DMS114 treated with DMSO at 0.1 percent for 48 hours (cell line): ENCODE measurements around the gene PERM1.

Source experiments
- DNase-seq: peaks from one replicate; lab custom pipeline; 2025; ENCODE audit not compliant: unreplicated experiment; lab: John Stamatoyannopoulos, UW

Gene PERM1

GRCh38 chr1:966135-966703 is 15.7 kb downstream of the PERM1 start, which contains the start of gene PLEKHN1:
Gene PLEKHN1, plus strand, starts transcription at chr1:966482. Its CDS starts 50 bp downstream, at chr1:966532.
- no peak for DNase-seq

DNA sequence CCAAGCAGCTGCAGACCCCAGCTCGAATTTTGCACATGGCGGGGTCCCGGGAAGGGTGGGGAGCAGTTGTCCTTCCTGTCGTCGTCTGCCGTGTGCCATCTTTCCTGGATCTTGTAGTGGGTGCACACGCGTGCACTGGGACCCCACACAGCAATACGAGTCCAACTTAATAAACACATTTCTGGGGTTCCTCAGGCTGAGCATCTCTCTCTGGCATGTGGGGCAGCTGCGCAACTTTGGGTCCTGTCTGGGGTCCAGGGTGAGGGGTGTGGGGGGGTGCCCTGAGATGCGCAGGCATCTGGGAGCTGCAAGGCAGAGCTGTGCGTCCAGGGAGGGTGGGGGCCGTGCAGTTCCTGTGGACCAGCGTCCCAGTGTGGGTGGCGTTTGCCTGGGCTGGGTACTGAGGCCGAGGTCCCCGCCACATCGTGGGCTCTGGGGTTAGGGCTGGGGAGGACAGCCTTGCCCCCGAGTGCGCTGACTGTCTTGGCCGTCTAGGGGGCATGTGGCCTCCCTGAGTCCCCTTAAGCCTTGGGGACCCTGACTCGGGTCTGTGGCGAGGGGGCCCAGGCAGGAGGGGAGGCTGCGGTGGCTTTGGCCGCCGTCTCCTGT is 16.3 kb downstream of the PERM1 start:
- no peak for DNase-seq

DNA sequence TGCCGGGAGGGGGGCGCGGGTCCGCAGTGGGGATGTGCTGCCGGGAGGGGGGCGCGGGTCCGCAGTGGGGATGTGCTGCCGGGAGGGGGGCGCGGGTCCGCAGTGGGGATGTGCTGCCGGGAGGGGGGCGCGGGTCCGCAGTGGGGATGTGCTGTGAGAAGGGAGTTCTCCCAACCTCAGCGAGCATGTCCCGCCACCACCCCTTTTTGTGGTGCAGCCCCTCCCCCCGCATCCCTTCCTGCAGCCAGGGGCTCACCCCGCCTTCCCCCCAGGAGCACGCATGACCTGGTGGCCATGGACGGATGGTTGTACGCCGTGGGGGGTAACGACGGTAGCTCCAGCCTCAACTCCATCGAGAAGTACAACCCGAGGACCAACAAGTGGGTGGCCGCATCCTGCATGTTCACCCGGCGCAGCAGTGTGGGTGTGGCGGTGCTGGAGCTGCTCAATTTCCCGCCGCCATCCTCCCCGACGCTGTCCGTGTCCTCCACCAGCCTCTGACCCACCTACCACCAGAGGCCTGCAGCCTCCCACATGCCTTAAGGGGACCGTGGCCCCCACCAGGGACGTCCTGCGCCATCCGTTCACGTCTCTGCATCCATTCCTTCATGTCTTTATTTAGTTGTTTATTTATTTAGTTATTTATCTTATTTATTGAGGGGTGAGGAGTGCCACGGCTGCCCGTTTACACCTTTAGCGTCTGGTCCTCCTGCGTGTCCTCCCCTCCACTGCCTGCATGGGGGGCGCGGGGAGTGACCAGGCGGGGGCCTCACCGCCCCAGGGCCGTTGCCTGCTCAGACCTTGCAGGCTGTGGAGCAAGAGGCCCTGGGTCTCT is 17.0 kb downstream of the PERM1 start:
- no peak for DNase-seq

DNA sequence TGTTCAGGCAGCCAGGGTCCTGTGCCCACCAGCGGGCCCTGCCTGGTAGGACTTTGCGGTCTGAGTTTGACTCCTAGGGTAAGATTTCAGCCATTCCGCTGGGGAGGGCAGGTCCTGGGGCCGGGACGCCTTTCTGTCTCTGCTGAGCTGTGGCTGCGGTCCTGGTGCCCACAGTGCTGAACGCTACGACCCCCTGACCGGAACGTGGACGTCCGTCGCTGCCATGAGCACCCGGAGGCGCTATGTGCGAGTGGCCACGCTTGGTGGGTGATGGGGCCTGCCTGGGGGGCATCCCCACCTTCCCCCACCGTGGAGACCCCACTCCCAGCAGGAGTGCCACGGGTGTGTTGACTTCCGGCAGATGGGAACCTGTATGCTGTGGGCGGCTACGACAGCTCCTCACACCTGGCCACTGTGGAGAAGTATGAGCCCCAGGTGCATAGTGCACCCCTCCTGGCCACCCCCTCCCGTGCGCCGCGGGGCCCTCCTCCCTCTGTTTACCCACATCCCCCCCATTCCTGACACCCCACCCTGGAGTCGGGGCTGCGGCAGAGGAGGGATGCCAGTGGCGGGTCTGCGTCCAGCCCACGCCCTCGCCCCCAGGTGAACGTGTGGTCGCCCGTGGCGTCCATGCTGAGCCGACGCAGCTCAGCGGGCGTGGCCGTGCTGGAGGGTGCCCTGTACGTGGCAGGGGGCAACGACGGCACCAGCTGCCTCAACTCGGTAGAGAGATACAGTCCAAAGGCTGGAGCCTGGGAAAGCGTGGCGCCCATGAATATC is 18.0 kb downstream of the PERM1 start:
- DNase-seq: no peak

GRCh38 chr1:963301-963651 is 18.6 kb downstream of the PERM1 start:
- no peak for DNase-seq

DNA sequence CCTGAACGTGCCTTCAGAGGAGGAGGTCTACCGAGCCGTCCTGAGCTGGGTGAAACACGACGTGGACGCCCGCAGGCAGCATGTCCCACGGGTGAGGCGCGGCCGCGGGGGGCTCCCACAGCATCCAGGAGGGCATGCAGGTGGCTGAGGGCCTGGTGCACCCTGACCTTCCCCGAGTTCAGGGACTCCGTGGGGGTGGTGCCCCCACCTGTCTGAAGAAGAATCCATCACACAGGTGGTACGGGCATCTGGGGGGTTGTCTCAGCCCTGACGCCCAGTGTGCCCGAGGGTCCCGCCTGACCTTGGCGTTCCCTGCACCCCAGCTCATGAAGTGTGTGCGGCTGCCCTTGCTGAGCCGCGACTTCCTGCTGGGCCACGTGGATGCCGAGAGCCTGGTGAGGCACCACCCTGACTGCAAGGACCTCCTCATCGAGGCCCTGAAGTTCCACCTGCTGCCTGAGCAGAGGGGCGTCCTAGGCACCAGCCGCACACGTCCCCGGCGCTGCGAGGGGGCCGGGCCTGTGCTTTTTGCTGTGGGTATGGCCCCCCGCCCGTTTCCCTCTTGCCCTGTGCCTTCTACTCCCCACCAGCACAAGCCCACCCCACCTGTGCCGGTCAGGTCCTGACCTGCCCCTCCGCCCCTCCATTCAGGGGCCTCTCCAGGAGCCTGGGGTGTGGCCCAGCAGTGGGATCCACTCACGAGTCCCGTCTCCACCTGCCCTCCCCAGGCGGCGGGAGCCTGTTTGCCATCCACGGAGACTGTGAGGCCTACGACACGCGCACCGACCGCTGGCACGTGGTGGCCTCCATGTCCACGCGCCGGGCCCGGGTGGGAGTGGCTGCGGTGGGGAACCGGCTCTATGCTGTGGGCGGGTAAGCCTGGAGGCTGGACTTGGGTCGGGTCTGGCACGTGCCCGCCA is 19.3 kb downstream of the PERM1 start:
- no peak for DNase-seq

DNA sequence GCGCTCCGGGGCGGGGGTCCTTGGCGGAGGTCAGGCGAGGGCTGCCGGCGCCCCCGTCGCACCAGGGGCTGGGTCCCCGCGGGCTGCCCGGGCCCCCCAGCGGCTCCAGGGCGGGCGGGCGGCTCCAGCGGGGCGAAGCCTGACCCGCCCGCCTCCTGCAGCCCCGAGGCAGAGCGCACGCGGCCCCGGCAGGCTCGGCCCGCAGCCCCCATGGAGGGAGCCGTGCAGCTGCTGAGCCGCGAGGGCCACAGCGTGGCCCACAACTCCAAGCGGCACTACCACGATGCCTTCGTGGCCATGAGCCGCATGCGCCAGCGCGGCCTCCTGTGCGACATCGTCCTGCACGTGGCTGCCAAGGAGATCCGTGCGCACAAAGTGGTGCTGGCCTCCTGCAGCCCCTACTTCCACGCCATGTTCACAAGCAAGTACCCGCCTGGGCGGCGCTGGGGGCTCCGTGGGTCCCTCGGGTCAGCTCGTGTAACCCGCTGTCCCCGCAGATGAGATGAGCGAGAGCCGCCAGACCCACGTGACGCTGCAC is 20.7 kb downstream of the PERM1 start:
- DNase-seq: no peak

DNA sequence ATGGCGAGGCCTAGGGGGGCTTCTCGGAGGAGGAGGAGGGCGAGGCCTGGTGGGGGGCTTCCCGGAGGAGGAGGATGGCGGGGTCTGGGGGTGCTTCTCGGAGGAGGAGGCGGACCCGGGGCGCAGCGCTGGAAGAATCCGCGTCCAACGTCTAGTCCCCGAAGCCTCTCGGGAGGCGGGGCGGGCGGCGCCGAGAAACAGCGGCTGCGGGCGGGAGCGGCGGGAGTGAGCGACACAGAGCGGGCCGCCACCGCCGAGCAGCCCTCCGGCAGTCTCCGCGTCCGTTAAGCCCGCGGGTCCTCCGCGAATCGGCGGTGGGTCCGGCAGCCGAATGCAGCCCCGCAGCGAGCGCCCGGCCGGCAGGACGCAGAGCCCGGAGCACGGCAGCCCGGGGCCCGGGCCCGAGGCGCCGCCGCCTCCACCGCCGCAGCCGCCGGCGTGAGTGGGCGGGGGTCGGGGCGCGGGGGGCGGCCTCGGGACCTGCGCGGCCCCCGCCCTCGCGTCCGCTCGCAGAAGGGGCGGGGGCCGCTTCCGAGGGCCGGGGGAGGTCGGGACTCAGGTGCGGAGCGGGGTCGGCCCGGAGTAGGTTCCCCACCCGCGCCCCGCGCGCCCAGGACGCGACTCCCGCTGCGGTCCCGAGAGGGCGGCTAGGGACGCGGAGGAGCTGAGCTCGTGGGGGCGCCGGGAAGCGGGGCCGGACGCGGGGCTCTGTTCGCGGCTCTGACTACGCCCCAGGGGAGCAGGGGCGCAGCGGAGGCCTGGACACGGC is 21.3 kb downstream of the PERM1 start, which contains the start of gene KLHL17:
Gene KLHL17 (plus strand): TSS at position 222 of the 769 bp plus-strand sequence. CDS start 110 bp downstream, at position 332.
- DNase-seq: peak; percentile 31

GRCh38 chr1:959731-960362 is 22.0 kb downstream of the PERM1 start:
- DNase-seq: no peak

DNA sequence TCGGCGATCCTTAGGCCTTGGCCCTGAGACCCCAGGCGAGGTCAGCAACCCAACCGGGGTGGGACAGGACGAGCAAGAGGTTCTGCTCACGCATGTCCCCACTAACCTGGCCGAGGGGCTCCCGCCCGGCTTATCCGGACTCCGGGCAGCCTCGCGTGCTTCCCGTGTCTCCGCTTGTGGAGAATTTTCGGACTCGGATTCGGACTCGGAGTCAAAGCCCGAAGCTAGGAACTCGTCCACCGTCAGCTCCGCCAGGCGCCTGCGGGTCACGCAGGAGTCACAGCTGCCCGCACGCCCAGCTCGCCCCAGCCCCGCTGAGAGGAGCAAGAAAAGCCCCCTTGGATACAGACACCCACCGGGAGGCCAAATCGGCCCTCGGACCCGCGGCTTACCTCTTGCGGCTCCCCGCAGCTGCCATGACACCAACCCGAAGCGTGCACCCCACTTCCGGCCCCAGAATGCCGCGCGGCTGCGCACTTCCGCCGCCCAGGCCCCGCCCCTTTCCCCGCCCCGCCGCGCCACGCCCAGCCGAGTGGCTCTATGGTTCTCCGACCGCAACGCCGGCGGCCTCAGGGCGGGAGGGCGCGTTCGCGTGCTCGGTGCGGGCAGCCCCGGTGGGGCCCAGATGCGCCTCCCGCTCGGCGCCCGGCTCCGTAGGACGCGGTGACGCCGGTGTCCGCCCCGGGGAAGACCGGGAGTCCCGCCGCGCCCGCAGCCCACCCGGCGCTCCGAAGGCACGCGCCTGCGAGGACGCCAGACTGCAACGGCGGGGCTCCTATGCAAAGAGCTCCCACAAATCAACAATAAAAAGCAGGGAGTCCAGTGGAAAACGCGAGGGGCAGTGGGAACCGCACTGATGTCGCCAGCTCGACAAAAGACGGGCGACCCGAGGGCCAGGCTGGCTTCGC is 22.8 kb downstream of the PERM1 start, which contains the start of gene NOC2L:
Gene NOC2L (minus strand): TSS at position 434 of the 908 bp plus-strand sequence. CDS start 16 bp downstream, at position 418.
- DNase-seq: peak; percentile 80

DNA sequence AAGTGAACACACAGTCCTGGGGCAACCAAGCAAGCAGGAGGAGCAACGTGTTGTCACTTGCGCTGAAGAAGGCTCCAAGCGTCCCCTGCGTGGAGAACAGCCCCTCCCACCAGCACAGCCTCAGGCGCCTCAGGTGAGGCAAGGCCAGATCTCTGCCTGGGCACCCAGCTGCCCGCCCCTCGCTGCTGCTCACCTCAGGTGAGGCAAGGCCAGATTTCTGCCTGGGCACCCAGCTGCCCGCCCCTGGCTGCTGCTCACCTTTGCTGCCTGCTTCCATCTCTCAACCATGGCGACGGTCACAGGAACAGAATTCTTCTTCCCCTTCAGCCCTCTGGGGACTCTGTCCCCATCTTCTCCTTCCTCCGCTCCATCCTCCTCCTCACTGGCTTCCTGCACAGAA is 25.3 kb downstream of the PERM1 start:
- DNase-seq: no peak

GRCh38 chr1:955474-955873 is 26.4 kb downstream of the PERM1 start:
- DNase-seq: no peak

- DNase-seq: no peak
Measured at GRCh38 chr1:954927-955326, 27.0 kb downstream of the PERM1 start.

DNA sequence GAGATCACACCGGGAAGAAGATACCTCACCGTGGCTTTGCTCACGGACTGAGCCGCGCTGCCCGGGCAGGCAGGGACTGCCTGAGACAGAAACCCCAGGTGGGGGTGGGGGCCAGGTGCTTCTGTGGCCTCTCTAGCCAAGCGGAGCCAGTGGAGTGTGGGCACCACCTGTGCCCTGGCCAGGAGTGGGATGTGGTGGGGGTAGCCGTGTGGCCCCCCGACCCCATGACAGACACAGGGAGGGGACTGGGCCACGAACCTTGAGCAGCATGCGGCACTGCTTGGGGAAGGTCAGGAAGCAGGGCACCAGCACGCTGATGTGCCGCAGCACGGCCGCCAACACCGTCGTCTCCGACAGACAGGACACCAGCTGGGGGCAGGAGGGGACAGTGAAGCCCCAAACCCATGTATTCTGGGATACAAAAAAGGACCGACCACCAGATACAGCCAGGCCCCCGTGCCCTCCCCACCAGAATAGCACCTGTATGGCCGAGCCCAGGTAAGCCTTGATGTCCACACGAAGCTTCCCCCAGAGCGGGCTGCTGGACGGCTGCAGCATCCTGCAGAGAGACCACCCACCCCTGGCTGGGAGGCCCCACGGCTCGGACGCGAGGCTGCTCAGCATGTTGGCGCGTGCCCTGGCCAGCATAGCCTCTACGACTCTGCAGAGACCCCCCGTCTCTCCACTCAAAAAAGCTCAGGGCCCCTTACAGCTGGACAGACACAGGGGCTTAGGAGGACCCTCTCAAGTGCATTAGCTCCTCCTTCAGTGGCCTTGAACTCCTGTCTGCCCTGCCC is 28.2 kb downstream of the PERM1 start:
- no peak for DNase-seq

GRCh38 chr1:952603-953002 is 29.3 kb downstream of the PERM1 start:
- DNase-seq: no peak

GRCh38 chr1:952201-952600 is 29.7 kb downstream of the PERM1 start:
- no peak for DNase-seq

GRCh38 chr1:951364-951763 is 30.5 kb downstream of the PERM1 start:
- DNase-seq: no peak
